PFSK-1 (cell line): ENCODE results near the gene EPM2A.

Source experiments
- POLR2AphosphoS5 ChIP-seq: IDR thresholded peaks from 2 replicates; pipeline ENCODE4 v1.6.1; 2012; ENCODE audit warnings: low read depth, mild to moderate bottlenecking, control low read depth, low read length, moderate library complexity
- REST ChIP-seq, 2 experiments: IDR thresholded peaks; 2 replicates each; pipeline versions ENCODE4 v1.6.1 to v1.8.0; 2011 to 2012; ENCODE audit warnings: low read depth in 2 of 2, low read length in 2 of 2, control low read depth in 1 of 2, inconsistent platforms in 1 of 2, mild to moderate bottlenecking in 1 of 2, moderate library complexity in 1 of 2; ENCODE audit not compliant: insufficient read depth in 1 of 2
- SIN3A ChIP-seq: IDR thresholded peaks from 2 replicates; pipeline ENCODE4 v1.6.1; 2012; ENCODE audit warnings: mild to moderate bottlenecking, low read length, moderate library complexity, borderline replicate concordance; ENCODE audit not compliant: insufficient read depth
- TAF1 ChIP-seq: IDR thresholded peaks from 2 replicates; pipeline ENCODE4 v1.6.1; 2012; ENCODE audit warnings: low read length, control low read depth, borderline replicate concordance; ENCODE audit not compliant: insufficient read depth

- no peak for TF ChIP-seq SIN3A
- no peak for TF ChIP-seq POLR2AphosphoS5
- TF ChIP-seq REST (IDR thresholded peaks at IDR 0.05; ENCODE audit: insufficient read depth in 1 of 2, low read depth in 2 of 2, low read length in 2 of 2) = no peak
- TF ChIP-seq TAF1 = no peak
Measured at GRCh38 chr6:145626857-145627256, 108.5 kb downstream of the EPM2A start.
